GM03348 (cell line): Measurements from ENCODE around the gene ADCYAP1.
A peak's percentile ranks its signal among the peaks of the same experiment; 100 is the strongest.
"Not testable (repeated sequence)": the region's sequence is repeated elsewhere in the genome, so short reads cannot be mapped to it uniquely, and the experiment has no call there.

Experiments
- DNase-seq: peaks from one replicate; pipeline ENCODE4 v3.0.0; 2012; ENCODE audit warnings: low spot score

Gene ADCYAP1

DNA sequence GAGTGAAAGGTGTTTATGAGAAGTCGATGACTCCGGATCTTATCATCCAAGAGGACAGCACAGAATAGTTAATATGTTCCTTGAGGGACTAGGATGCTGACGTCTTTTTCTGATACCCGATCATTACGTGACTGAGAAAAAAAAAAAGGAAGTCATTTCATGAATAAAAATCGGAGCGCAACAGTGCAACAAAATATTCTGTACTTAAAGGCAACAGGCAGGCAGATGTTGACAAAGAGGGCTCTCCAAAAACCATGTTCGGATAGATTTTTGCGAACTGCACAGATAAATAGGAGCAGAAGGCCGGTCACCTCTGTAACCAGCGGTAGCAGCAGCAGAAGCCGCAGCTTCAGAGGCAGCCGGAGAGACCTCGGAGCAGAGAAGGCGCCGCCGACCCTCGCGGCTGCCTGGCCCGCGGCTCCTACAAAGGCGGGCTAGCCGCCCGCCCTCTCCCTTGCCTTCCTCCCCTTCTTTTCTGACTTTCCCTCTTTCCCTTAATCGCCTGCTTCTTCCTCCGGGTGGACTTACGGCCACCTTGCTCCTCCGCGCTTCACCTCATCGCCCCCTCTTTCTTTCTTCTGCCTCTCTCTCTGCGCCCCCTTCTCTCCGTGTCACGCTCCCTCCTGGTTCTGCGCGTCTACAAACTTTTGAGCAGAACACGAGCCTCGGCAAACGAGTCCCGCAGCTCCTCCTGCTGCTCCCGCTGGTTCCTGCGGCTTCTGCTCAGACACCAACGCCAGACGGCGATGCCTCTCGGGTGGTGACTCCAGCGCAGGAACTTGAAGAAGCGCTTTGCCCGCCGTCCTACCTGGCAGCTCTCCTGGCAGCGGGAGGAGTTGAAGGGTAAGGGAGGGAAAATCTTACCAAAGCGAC lies at the start of gene ADCYAP1:
Gene ADCYAP1 (plus strand): TSS at position 654 of the 873 bp plus-strand sequence. CDS start 516 bp downstream, outside the sequence.
- DNase-seq = peak; percentile 44

DNA sequence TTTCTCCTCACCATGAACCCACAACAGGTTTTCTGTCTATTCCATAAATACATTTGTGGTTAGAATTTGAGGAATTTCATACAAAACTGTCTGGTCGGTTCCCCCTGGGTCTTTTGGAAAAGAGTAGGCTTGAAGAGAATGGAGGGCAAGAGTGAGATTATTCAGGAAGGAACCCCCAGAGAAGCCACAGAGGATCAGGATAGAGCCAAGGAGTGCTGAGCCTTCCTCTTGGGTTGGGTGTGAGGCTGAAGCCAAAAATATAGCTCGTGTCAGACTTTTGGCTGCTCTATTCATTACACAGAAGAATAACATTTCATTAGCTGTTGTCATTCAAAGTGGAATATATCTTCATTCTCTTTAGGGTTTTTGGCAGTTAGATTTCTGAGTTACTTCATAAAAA lies 46.7 kb upstream of the ADCYAP1 start:
- no peak for DNase-seq

DNA sequence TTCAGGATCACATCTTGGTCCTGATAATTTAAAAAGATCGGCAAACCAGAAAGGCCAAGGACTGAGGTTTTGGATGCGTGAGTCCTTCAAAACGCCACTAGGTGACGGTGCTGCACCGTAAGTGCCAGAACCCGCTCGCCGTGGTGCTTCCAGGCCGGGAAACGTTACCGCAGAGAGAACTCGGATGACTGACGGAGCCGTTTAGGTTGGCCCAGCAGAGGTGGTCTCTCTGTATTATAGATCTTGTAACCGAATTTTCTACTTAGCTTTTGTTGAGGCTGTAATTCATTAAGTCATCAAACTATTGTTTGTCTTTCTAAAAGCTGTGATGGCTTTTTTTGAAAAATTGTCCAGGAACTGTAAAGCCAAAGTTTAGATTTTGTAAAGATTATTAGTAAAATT lies 39.8 kb upstream of the ADCYAP1 start:
- peak; percentile 86 for DNase-seq

DNA sequence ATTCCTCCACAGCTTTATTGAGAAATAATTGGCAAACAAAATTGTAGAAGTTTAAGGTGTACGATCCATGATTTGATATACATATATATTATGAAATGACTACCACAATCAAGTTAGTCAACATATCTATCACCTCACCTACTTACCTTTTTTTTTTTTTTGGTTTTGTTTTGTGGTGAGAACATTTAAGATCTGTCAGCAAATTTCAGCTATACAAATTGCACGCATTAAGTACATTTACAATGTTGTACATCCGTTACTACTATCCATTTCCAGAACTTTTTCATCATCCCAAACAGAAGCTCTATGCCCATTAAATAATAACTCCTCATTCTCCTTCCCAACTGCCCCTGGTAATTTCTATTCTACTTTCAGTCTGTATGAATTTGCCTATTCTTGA lies 37.4 kb upstream of the ADCYAP1 start:
- no peak for DNase-seq

DNA sequence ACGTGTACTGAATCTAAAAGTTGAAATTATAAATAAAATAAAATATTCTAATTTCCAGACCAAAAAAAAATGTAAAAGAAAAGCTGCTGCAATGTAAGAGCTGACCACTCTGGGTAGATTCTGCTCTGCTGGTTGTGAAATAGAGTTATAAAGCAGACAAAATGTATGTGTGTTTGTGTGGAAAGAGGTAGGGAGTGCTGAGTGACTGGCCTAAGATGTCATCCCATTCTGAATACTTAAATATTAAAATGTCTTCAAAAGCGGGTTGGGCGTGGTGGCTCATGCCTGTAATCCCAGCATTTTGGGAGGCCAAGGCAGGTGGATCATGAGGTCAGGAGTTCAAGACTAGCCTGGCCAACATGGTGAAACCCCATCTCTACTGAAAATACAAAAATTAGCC lies 31.2 kb upstream of the ADCYAP1 start:
- not testable (repeated sequence) for DNase-seq

DNA sequence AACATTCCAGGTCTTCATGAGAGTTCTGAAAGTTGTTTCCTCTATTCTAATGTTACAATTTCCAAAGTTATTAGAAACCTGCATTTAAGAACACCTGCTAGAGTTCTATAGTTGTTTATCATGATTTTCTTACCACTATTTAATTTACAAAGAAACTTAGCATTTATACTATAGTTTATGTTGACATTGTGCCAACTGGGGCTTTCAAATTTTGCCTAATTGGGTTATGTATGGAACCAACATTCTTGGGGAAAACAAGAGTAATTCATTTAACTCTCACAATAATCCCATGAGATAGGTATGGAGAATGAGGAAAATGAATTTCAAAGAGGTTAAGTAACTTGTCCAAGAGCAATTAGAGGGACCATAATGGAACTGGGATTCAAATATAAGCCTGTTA lies 28.8 kb upstream of the ADCYAP1 start:
- DNase-seq = no peak

DNA sequence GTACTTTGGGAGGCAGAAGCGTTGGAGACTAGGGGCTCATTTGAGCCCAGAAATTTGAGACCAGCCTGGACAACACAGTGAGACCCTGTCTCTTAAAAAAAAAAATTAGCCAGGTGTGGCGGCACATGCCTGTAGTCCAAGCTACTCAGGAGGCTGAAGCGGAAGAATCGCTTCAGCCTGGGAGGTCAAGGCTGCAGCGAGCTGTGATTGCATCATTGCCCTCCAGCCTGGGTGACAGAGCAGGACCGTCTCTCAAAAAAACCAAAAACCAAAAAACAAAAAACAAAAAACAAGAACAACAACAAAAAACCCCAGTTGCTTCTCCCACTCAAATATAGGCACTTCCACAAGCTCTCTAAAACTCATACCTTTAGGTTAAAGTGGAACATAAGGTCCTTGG lies 27.4 kb upstream of the ADCYAP1 start:
- no peak for DNase-seq

DNA sequence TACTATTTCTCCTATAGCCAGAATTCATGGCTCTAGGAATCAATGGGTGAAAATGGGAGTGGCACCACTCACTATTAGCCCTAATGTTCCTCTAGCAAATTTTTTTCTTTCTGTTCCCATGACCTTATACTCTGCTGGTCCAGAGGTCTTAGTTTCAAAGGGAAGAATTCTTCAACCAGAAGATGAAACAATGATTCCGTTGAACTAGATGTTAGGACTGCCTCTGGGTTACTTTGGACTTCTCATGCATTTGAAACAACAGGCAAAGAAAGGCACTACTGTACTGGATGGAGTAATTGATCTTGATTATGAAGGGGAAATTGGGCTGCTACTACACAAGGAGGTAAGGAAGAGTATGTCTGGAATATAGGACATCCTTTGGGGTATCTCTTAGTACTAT lies 18.6 kb upstream of the ADCYAP1 start:
- DNase-seq = no peak

DNA sequence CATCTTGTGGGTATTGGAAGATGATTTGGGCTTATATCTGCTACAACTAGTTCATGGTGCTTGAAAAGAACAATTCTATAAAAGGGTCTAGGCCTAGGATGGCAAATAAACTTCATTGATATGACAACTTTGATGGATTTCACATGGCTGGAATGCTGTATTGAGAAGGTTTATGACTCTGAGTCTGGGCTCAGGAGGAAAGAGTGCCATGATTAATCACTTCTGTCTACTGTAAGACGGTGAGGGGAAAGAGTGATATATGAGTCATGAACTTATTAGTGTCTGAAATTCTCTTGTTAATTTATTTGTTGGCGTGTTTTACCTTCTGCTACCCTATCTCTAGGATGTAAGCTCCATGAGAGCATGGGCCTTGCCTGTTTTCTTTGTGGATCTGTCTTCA lies 17.0 kb upstream of the ADCYAP1 start:
- DNase-seq = no peak

DNA sequence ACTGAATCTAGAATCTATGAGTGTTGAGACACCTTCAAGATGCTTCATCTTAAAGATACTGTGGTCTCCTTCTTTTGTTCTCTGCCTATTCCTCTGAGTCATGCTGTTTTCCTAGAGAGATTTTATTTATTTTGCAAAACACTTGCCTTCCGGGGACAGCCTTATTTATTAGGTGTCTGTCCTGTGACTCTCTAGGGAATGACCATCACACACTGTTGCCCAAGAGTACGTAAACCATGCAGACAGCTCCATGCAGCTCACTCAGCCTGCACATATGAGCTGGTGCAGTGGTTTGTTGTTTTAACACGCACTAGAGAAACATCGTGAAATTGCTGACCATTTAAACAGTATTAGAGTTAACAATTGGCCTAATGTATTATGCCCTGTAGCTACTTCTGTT lies 12.4 kb upstream of the ADCYAP1 start:
- DNase-seq = no peak

DNA sequence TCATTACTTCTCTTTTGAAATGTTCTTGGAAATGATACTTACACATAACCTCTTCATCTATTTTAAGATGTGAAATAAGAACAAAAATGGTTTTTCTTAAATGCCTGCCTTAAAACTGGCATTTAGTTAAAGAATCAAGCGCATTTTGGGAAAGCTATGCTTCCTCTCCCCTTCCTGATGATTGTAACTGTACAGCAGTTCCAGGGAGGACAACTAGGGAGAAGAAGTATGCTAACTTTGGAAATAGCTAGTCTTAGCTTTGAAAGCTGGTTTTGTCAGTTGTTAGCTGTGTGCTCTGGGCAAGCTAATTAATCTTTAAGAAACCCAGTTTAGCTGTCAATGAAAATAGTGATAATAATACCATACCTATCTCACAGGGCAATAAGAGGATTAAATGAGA lies 8.4 kb upstream of the ADCYAP1 start:
- DNase-seq = no peak

DNA sequence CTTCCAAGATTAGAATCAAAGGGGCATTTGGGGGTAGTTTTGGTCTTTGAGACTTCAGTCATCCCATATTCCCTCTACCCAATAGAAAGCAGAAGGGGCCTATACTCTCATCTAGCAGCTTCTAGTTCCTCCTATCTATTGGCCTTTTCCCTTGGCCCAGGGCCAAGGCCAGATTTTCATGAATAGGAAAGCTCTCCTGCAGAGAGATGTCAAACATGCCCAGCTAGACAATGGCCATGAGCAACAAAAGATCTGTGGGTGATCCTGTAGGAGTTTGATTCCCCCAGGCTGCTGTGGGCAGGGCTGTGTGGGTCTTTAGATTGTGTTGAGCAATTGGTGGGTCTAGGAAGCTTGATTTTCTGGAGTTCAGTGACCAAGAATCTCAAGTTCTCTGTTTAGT lies 2.9 kb upstream of the ADCYAP1 start:
- no peak for DNase-seq

DNA sequence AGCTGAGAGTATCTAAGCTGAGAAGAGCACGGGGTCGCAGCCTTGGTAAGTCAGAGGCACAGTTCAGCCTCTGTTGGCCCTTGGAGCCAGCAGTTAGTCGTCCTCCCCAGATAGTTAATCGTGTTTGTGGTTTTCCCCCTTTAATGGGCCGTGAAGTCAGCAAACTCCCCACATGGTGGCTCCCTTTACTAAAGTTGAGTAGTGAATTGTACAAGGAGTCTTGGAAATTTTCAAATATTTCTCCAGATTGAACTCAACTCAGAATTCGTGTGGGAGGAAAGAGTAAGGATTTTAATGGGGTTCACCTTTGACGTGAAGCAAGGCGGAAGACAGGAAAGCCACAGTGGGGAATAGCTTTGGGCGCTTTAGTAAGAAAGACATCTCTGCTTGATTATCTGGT lies 2.4 kb upstream of the ADCYAP1 start:
- peak; percentile 69 for DNase-seq

DNA sequence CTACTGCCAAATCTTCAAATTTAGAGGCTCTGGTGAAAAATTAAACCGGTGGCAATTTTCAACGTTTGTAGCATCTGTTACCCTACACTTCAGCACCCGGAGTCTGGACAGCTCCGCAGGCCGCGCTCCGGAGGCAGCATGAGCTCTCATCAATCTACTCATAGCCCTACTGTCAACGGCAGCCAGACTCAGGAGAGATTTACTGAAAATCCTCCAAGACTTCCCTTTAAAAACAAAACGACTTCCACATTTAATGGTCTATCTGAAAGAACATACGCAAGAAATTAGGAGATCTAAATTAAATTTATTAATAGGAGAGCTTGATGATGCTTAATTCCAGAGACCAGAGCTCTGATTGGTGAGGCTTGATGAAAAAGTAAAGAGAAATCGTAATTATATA lies 970 bp upstream of the ADCYAP1 start:
- peak; percentile 55 for DNase-seq

DNA sequence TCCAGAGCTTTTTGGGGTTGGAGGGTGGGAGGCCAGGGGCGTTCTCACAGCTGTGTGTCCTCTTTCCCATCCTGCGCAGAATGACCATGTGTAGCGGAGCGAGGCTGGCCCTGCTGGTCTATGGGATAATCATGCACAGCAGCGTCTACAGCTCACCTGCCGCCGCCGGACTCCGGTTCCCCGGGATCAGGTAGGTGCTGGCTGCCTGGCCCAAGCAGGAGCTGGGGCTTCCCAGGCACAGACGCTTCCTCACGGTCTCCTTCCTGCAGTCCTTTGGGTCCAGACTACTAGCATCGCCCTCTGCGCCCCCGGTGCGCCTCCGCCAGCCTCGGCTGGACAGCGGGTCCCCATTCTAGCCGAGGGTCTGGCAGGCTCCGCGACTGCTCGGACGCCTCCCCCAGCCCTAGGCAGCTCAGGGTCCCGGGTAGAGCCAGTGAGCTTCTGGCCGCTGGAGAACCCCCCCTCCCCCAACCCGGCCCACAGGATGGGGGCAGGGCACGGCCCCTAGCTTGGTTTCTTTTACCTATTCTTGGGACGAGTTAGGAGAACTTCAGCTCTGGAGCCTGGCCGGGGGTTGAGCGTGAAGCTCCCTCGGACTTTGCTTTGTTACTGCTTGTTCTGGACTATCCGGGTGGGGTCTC lies 756 bp downstream of the ADCYAP1 start:
- no peak for DNase-seq

DNA sequence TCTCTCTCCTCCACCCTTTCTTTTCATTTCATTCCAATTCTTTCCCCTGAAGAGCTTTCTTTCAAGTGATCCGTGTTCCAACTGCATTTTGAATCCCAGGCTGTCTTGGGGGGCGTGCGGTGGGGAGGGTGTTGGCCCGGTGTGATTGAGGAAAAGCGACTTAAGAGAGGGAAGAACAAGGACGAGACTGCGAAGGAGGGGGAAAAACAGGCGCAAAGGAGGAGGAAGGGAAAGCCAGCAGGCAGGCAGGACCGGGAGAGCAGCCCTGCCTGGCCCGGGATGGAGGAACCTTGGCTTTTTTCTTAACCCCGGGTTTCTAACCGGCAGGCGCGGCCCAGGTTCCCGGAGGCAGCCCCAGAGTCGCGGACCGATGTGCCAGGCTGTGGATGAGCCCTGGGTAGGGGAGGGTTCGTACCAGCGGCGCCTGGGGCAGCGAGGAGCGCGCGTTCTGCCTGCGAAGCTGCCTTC lies 1.3 kb downstream of the ADCYAP1 start:
- DNase-seq = peak; percentile 22

DNA sequence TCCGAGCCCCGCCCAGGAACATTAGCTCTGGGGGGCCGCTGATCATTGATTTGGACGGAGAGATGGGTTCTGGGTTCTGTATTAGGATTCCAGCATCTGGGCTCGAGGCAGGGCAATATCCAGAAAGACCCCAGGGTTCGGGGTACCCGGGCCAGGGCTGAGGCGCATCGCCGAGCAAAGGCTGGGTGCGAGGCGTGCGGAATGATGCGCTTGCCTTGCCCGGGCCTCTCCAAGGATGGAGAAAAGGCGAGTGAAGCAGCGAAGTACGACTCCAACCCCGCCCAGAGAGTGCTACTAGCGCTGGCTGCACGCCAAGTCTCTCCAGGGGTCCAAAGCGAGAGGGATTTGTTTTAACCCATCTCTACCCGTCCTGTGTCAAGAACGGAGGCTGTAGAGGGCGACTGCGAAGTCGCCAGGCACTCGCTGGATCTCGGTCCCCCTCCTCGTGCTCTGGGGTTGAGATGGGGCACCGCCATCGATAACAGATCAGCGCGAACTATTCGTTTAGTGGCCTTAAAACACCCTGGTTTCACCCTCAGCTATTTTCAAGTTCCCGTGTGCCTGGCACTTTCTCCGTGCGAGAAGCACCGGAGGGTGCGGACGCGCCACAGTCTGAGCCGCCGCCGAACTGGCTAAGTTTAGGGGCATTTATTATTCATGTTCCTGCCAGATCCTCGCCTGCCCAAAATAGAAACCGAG lies 1.9 kb downstream of the ADCYAP1 start:
- DNase-seq = peak; percentile 15

DNA sequence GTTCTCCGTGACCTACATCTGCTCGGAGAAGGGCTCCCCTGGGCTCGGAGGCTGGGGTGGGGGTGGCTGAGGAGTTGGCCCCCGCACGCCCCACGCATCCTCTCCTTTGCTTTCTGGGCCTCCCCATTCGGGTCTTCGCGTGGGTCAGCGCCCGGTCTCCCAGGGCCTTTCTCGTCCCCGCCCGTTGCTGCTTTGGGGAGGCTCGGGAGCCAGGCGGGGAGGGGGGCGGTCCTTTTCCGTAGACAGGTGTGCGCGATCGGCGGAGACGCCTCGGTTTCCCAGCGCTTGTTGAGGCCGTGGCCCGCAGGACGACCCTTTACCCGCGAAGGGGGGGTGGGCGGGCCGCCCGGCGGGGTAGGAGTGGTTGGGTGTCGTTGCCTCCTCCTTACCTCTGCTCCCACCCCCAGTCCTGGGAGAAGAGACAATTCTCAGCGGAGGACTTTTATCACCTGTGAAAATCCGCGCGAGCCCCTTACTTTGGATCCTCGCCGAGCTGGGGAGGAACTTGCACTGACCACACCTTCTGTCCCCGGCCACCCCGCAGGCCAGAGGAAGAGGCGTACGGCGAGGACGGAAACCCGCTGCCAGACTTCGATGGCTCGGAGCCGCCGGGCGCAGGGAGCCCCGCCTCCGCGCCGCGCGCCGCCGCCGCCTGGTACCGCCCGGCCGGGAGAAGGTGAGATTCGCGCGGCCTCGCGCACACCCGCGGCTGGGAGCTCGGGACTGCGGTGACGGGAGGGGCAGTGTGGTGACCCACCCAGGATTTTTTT lies 2.6 kb downstream of the ADCYAP1 start:
- peak; percentile 41 for DNase-seq

DNA sequence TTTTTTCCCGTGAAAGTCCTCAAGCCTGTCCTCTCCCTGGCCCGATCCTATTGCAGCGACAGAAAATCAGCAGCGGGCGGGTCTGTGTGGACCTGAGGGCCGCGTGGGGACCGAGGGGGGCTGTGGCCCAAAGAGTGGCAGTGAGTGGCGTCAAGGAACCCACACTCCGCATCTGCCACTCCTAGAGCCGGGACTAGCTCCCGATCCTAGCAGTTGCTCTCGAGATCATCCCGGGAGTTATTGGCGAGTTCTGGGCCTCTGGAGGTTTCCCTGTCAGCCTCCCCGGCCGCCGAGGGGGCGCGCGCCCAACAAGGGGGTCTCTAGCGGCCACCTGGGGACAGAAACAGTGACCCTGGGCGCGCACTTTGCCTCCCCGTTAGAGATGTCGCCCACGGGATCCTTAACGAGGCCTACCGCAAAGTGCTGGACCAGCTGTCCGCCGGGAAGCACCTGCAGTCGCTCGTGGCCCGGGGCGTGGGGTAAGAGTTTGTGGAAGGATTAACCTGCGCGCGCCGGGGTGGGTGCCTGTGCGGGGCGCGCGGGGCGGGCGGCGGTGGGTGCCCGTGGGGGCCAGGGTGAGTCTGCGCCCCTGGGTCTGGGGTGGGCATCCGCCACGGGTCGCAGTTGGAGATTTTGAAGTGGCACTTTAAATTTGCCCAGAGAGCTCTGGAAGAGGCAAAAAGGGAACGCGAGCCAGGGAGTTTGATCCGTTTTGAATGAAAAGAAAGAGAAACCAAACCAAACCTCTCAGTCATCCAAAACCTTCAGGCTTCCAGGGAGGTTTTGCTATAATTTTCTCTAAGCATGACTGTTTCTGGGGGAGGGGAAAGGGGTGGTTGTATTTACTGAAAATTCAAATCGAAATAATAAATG lies 3.5 kb downstream of the ADCYAP1 start:
- peak; percentile 30 for DNase-seq

DNA sequence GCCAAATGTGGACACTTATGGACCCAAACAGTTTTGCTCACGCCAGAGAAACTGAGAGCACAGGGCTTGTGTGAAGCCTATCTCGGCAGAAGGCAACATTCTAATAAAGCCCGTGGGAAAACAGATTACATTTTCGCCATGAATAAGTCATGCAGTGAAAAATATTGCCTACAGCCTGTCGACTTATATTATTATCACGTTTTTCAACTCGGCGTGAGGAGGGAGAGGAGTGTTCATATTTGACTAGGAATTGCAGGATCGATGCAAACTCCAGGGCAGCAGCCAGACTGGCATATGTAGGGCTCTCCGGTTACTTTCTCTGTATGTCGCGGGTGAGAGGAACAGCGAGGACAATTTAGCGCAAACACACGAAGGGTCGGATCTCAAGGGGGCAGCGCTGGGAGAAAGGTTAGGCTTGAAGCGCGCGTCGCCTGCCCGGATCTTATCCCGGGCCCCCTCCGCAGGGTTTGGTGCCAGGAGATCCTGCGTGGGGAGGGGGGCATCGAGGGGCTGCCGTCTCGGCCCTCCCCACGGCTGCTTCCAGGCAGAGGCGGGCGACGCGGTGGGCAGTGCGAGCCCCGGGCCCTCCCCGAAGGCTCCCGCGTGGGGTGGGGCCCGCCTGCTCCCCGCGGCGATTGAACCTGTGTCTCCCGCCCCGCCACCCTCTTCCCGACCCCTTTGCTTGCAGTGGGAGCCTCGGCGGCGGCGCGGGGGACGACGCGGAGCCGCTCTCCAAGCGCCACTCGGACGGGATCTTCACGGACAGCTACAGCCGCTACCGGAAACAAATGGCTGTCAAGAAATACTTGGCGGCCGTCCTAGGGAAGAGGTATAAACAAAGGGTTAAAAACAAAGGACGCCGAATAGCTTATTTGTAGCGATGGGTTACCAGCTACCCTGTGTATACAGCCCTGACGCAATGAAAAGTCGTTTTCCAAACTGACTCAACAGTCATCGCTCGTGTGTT lies 4.4 kb downstream of the ADCYAP1 start:
- peak; percentile 6 for DNase-seq
